Measurements from ENCODE around the gene PI4KA.
"Not testable (repeated sequence)": the region's sequence is repeated elsewhere in the genome, so short reads cannot be mapped to it uniquely, and the experiment has no call there.

PI4KA gene

GRCh38 chr22:20773793-20774212 lies 84.8 kb downstream of the PI4KA start, which contains the start of gene SERPIND1:
TSS of gene SERPIND1 (plus strand) at chr22:20774113. CDS start at chr22:20779313, 5,200 bp downstream.
- ATAC-seq: no peak

- ATAC-seq: no peak
These were observed 86.5 kb downstream of the PI4KA start for GRCh38 chr22:20771918-20772625.

- not testable (repeated sequence) for ATAC-seq
These were observed 89.2 kb downstream of the PI4KA start for GRCh38 chr22:20769496-20769826.

- ATAC-seq: no peak
These were observed 92.1 kb downstream of the PI4KA start for GRCh38 chr22:20766530-20766929.

- no peak for ATAC-seq
These were observed 92.7 kb downstream of the PI4KA start for GRCh38 chr22:20765938-20766337.

- ATAC-seq: no peak
These were observed 93.9 kb downstream of the PI4KA start for GRCh38 chr22:20764729-20765128.

- no peak for ATAC-seq
These were observed 94.2 kb downstream of the PI4KA start for GRCh38 chr22:20764471-20764720.

- no peak for ATAC-seq
These were observed 94.8 kb downstream of the PI4KA start for GRCh38 chr22:20763630-20764470.

GRCh38 chr22:20762233-20762796 lies 96.3 kb downstream of the PI4KA start:
- no peak for ATAC-seq

GRCh38 chr22:20761536-20761935 lies 97.1 kb downstream of the PI4KA start:
- ATAC-seq: no peak

GRCh38 chr22:20760084-20760483 lies 98.5 kb downstream of the PI4KA start:
- ATAC-seq: no peak

- ATAC-seq: no peak
These were observed 99.9 kb downstream of the PI4KA start for GRCh38 chr22:20758688-20759087.

GRCh38 chr22:20756846-20757245 lies 101.8 kb downstream of the PI4KA start:
- no peak for ATAC-seq

- no peak for ATAC-seq
These were observed 105.7 kb downstream of the PI4KA start for GRCh38 chr22:20752873-20753272.

GRCh38 chr22:20752104-20752741 lies 106.4 kb downstream of the PI4KA start:
- no peak for ATAC-seq

GRCh38 chr22:20751185-20751851 lies 107.3 kb downstream of the PI4KA start:
- no peak for ATAC-seq

GRCh38 chr22:20750461-20751184 lies 108.0 kb downstream of the PI4KA start:
- ATAC-seq: peak; percentile 75

GRCh38 chr22:20749453-20749852 lies 109.2 kb downstream of the PI4KA start:
- no peak for ATAC-seq

- ATAC-seq: peak; percentile 19 to 39
These were observed 109.7 kb downstream of the PI4KA start for GRCh38 chr22:20748731-20749428.

GRCh38 chr22:20748082-20748481 lies 110.5 kb downstream of the PI4KA start:
- no peak for ATAC-seq

- ATAC-seq: no peak
These were observed 111.4 kb downstream of the PI4KA start for GRCh38 chr22:20747223-20747622.

Data from activated CD4-positive, CD25-positive, alpha-beta regulatory T cell treated with anti-CD3 and anti-CD28 coated beads, Interleukin-2, amount 50 U/mL, for 24 hours (primary cell).